CD8-positive, alpha-beta memory T cell (primary cell): ENCODE data around the gene IL22RA1. TPM values are rescaled to one million over a fixed set of nuclear protein-coding genes. Genes with fewer than 3 reads are reported as not detected.

ENCODE experiments used
- CTCF ChIA-PET: fragments of 350-600 bp; sonication (Branson Sonifier 250); formaldehyde crosslinking; loops from one replicate; lab custom pipeline; 2021; ENCODE audit warnings: antibody characterized with exemption; lab: Charles Lee
- POLR2A ChIA-PET: fragments of 350-600 bp; sonication (Branson Sonifier 250); formaldehyde crosslinking; loops from one replicate; lab custom pipeline; 2021; ENCODE audit warnings: antibody characterized with exemption; lab: Charles Lee
- DNase-seq, 5 donors: peaks; one replicate each; pipeline versions ENCODE4 v3.0.0 to v3.0.0-alpha.2; 2020 to 2022; ENCODE audit warnings: mixed read lengths in 1 of 5
- H3K27ac ChIP-seq: one replicate; pipeline ENCODE4 v1.7.0; 2013; ENCODE audit warnings: low read depth, mild to moderate bottlenecking, low read length, moderate library complexity
- H3K27me3 ChIP-seq: 2 replicates; pipeline ENCODE4 v1.7.0; 2013; ENCODE audit warnings: low read length, mild to moderate bottlenecking; ENCODE audit not compliant: insufficient read depth, poor library complexity, severe bottlenecking
- H3K36me3 ChIP-seq: 2 replicates; pipeline ENCODE4 v1.7.0; 2013; ENCODE audit warnings: mild to moderate bottlenecking, low read length, moderate library complexity; ENCODE audit not compliant: insufficient read depth
- H3K4me1 ChIP-seq: 2 replicates; pipeline ENCODE4 v1.7.0; 2013; ENCODE audit warnings: mild to moderate bottlenecking, low read length, moderate library complexity; ENCODE audit not compliant: insufficient read depth
- H3K4me3 ChIP-seq: 2 replicates; pipeline ENCODE4 v1.7.0; 2013; ENCODE audit warnings: mild to moderate bottlenecking, low read length
- H3K9me3 ChIP-seq: 2 replicates; pipeline ENCODE4 v1.7.0; 2013; ENCODE audit warnings: mild to moderate bottlenecking, low read length
- H3K27ac Mint-ChIP-seq, 8 donors: one replicate each; pipeline ENCODE4 v1.8.0; 2020 to 2021; ENCODE audit warnings: mixed read lengths in 8 of 8, mild to moderate bottlenecking in 6 of 8, inconsistent platforms in 3 of 8, moderate library complexity in 3 of 8
- H3K27me3 Mint-ChIP-seq, 2 donors: one replicate each; pipeline ENCODE4 v1.8.0; 2020 to 2021; ENCODE audit warnings: mixed read lengths in 2 of 2, mild to moderate bottlenecking in 1 of 2, moderate library complexity in 1 of 2
- H3K36me3 Mint-ChIP-seq, 3 donors: one replicate each; pipeline ENCODE4 v1.8.0; 2020 to 2021; ENCODE audit warnings: mixed read lengths in 3 of 3, inconsistent platforms in 1 of 3, mild to moderate bottlenecking in 1 of 3
- H3K4me1 Mint-ChIP-seq, 3 donors: one replicate each; pipeline ENCODE4 v1.8.0; 2020 to 2021; ENCODE audit warnings: mixed read lengths in 3 of 3, inconsistent platforms in 1 of 3, mild to moderate bottlenecking in 1 of 3
- H3K4me3 Mint-ChIP-seq, 7 donors: one replicate each; pipeline ENCODE4 v1.8.0; 2020 to 2021; ENCODE audit warnings: mixed read lengths in 7 of 7, mild to moderate bottlenecking in 6 of 7, moderate library complexity in 4 of 7, inconsistent platforms in 2 of 7
- H3K9me3 Mint-ChIP-seq, 5 donors: one replicate each; pipeline ENCODE4 v1.8.0; 2020 to 2022; ENCODE audit warnings: mixed read lengths in 5 of 5, mild to moderate bottlenecking in 3 of 5, moderate library complexity in 2 of 5, inconsistent platforms in 1 of 5
- polyA plus RNA-seq: library from polyadenylated mRNA; unstranded; fragments of 300-500 nt; fragmentation: Illumina TruSeq; gene quantifications from one replicate; pipeline ENCODE4 v1.2.3, GENCODE V29; 2021
- total RNA-seq, 2 experiments: library from RNA; stranded (reverse); gene quantifications; one replicate each; pipeline ENCODE4 v1.2.3, GENCODE V29; 2021

IL22RA1 gene
- total and polyA plus RNA-seq, 3 experiments from 2014 or later = not detected

GRCh38 chr1:24089743-24090555, 53.0 kb downstream of the IL22RA1 start:
- CTCF ChIA-PET = no interaction called here
- no peaks in the 10 kb centered on the region for H3K4me1 ChIP-seq
- POLR2A ChIA-PET = no interaction called here
- H3K4me3 ChIP-seq = no peak overlapping the region
- Mint-ChIP-seq H3K9me3 (no peaks in the 10 kb centered on the region), H3K36me3 (no peaks in the 10 kb centered on the region), H3K4me3 (no peak overlapping the region), H3K27ac (no peak overlapping the region), H3K4me1 (no peaks in the 10 kb centered on the region), H3K27me3 (peaks cover 6 to 13% of the 10 kb centered on the region in 2 donors)
- DNase-seq = no peak
- no peaks in the 10 kb centered on the region for H3K36me3 ChIP-seq
- H3K9me3 ChIP-seq = no peaks in the 10 kb centered on the region
- H3K27ac ChIP-seq = no peak overlapping the region
- H3K27me3 ChIP-seq = no peaks in the 10 kb centered on the region

- CTCF ChIA-PET = no interaction called here
- no peaks in the 10 kb centered on the region for H3K9me3 ChIP-seq
- Mint-ChIP-seq H3K9me3 (no peaks in the 10 kb centered on the region), H3K36me3 (no peaks in the 10 kb centered on the region), H3K27ac (no peak overlapping the region), H3K27me3 (peaks cover 6 to 12% of the 10 kb centered on the region in 2 donors), H3K4me1 (no peaks in the 10 kb centered on the region), H3K4me3 (no peak overlapping the region)
- no peak overlapping the region for H3K27ac ChIP-seq
- no peaks in the 10 kb centered on the region for H3K27me3 ChIP-seq
- H3K4me1 ChIP-seq = no peaks in the 10 kb centered on the region
- H3K4me3 ChIP-seq = no peak overlapping the region
- DNase-seq = no peak
- POLR2A ChIA-PET = no interaction called here
- no peaks in the 10 kb centered on the region for H3K36me3 ChIP-seq
Measured at GRCh38 chr1:24089027-24089742, 53.8 kb downstream of the IL22RA1 start.

DNA sequence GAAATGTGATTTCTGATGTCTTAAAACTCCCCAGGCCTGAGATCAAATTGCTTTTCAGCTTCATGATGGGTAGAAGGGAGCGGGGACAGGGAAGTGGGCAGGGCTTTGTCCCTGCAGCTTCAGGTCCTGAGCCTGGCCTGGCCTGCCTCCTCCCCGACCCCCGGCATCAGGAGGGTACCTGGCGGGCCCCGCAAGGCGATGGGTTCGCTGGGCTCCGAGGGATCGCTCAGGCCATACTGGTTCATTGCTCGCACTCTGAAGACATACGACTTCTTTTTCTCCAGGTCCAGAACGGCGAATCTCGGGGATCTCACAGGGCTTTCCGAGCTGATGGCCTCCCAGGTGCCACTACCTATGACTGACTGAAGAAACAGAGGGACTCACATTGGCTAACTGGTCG, 56.5 kb downstream of the IL22RA1 start:
- Histone ChIP-seq H3K4me3 (no peak overlapping the region), H3K36me3 (no peaks in the 10 kb centered on the region), H3K9me3 (no peaks in the 10 kb centered on the region), H3K27ac (no peak overlapping the region), H3K27me3 (no peaks in the 10 kb centered on the region), H3K4me1 (no peaks in the 10 kb centered on the region)
- POLR2A ChIA-PET = no interaction called here
- CTCF ChIA-PET = no interaction called here
- no peaks in the 10 kb centered on the region for H3K4me1 Mint-ChIP-seq
- peaks cover 8 to 16% of the 10 kb centered on the region in 2 donors for H3K27me3 Mint-ChIP-seq
- H3K27ac Mint-ChIP-seq = no peak overlapping the region
- DNase-seq = no peak
- no peaks in the 10 kb centered on the region for H3K36me3 Mint-ChIP-seq
- no peak overlapping the region for H3K4me3 Mint-ChIP-seq
- H3K9me3 Mint-ChIP-seq = no peaks in the 10 kb centered on the region

GRCh38 chr1:24085546-24085945, 57.4 kb downstream of the IL22RA1 start:
- no peak overlapping the region for H3K27ac Mint-ChIP-seq
- no peak for DNase-seq
- no peaks in the 10 kb centered on the region for H3K36me3 Mint-ChIP-seq
- no peaks in the 10 kb centered on the region for H3K9me3 ChIP-seq
- no peak overlapping the region for H3K4me3 ChIP-seq
- H3K4me1 Mint-ChIP-seq = no peaks in the 10 kb centered on the region
- H3K36me3 ChIP-seq = no peaks in the 10 kb centered on the region
- H3K4me1 ChIP-seq = no peaks in the 10 kb centered on the region
- H3K9me3 Mint-ChIP-seq = no peaks in the 10 kb centered on the region
- ChIA-PET POLR2A (no interaction called here), CTCF (no interaction called here)
- H3K27ac ChIP-seq = no peak overlapping the region
- H3K4me3 Mint-ChIP-seq = no peak overlapping the region
- H3K27me3 Mint-ChIP-seq = peaks cover 8 to 16% of the 10 kb centered on the region in 2 donors
- no peaks in the 10 kb centered on the region for H3K27me3 ChIP-seq

GRCh38 chr1:24085007-24085406, 57.9 kb downstream of the IL22RA1 start:
- Histone ChIP-seq H3K9me3 (no peaks in the 10 kb centered on the region), H3K27ac (no peak overlapping the region), H3K36me3 (no peaks in the 10 kb centered on the region), H3K4me1 (no peaks in the 10 kb centered on the region), H3K4me3 (no peak overlapping the region), H3K27me3 (no peaks in the 10 kb centered on the region)
- Mint-ChIP-seq H3K4me3 (no peak overlapping the region), H3K27ac (no peak overlapping the region), H3K36me3 (no peaks in the 10 kb centered on the region), H3K4me1 (no peaks in the 10 kb centered on the region), H3K27me3 (peaks cover 8 to 16% of the 10 kb centered on the region in 2 donors), H3K9me3 (no peaks in the 10 kb centered on the region)
- CTCF ChIA-PET = no interaction called here
- no peak for DNase-seq
- POLR2A ChIA-PET = no interaction called here

GRCh38 chr1:24084050-24084449, 58.9 kb downstream of the IL22RA1 start:
- H3K27me3 Mint-ChIP-seq = peaks cover 8 to 15% of the 10 kb centered on the region in 2 donors
- CTCF ChIA-PET = no interaction called here
- H3K27ac Mint-ChIP-seq = no peak overlapping the region
- no peaks in the 10 kb centered on the region for H3K4me1 Mint-ChIP-seq
- no peaks in the 10 kb centered on the region for H3K36me3 ChIP-seq
- H3K9me3 ChIP-seq = no peaks in the 10 kb centered on the region
- POLR2A ChIA-PET = no interaction called here
- no peaks in the 10 kb centered on the region for H3K9me3 Mint-ChIP-seq
- H3K4me1 ChIP-seq = no peaks in the 10 kb centered on the region
- H3K27ac ChIP-seq = no peak overlapping the region
- DNase-seq = no peak
- H3K36me3 Mint-ChIP-seq = no peaks in the 10 kb centered on the region
- no peak overlapping the region for H3K4me3 Mint-ChIP-seq
- H3K4me3 ChIP-seq = no peak overlapping the region
- no peaks in the 10 kb centered on the region for H3K27me3 ChIP-seq

GRCh38 chr1:24082372-24082771, 60.6 kb downstream of the IL22RA1 start:
- no peak overlapping the region for H3K27ac ChIP-seq
- H3K36me3 Mint-ChIP-seq = no peaks in the 10 kb centered on the region
- H3K27me3 Mint-ChIP-seq = peaks cover 8 to 10% of the 10 kb centered on the region in 2 donors
- DNase-seq = no peak
- H3K4me3 Mint-ChIP-seq = no peak overlapping the region
- ChIA-PET CTCF (interaction anchor here (0.9 to 1.0 kb wide), 2 partner anchors 11 to 1842 kb away, joined by 3 to 4 read pairs; no protein-coding TSS in a partner anchor), POLR2A (no interaction called here)
- no peaks in the 10 kb centered on the region for H3K4me1 ChIP-seq
- H3K27me3 ChIP-seq = no peaks in the 10 kb centered on the region
- peak overlapping the region in 1 of 8 donors; percentile 15 for H3K27ac Mint-ChIP-seq
- H3K36me3 ChIP-seq = no peaks in the 10 kb centered on the region
- H3K9me3 ChIP-seq = no peaks in the 10 kb centered on the region
- no peak overlapping the region for H3K4me3 ChIP-seq
- H3K4me1 Mint-ChIP-seq = no peaks in the 10 kb centered on the region
- no peaks in the 10 kb centered on the region for H3K9me3 Mint-ChIP-seq

GRCh38 chr1:24081190-24081589, 61.8 kb downstream of the IL22RA1 start:
- ChIA-PET CTCF (interaction anchor here (1.0 kb wide), 1 partner anchor 1843 kb away, joined by 4 read pairs; no protein-coding TSS in a partner anchor), POLR2A (no interaction called here)
- no peak overlapping the region for H3K4me3 Mint-ChIP-seq
- H3K4me3 ChIP-seq = no peak overlapping the region
- H3K4me1 Mint-ChIP-seq = no peaks in the 10 kb centered on the region
- no peaks in the 10 kb centered on the region for H3K36me3 ChIP-seq
- H3K9me3 ChIP-seq = no peaks in the 10 kb centered on the region
- no peak overlapping the region for H3K27ac Mint-ChIP-seq
- H3K27ac ChIP-seq = no peak overlapping the region
- peaks cover 4 to 9% of the 10 kb centered on the region in 2 donors for H3K27me3 Mint-ChIP-seq
- H3K27me3 ChIP-seq = no peaks in the 10 kb centered on the region
- DNase-seq = no peak
- H3K4me1 ChIP-seq = no peaks in the 10 kb centered on the region
- H3K9me3 Mint-ChIP-seq = no peaks in the 10 kb centered on the region
- H3K36me3 Mint-ChIP-seq = no peaks in the 10 kb centered on the region
